ENCODE results near the gene TRANK1.

The TRANK1 gene

GRCh38 chr3:36813305-36813704, 131.5 kb downstream of the TRANK1 start:
- Histone ChIP-seq H4K20me1 (ENCODE audit: insufficient read depth) (no peaks in the 10 kb centered on the region), H3K4me1 (ENCODE audit: low read depth, poor library complexity, severe bottlenecking) (no peaks in the 10 kb centered on the region), H3K9ac (no peak overlapping the region), H3K27me3 (ENCODE audit: insufficient read depth, low read depth) (no peaks in the 10 kb centered on the region), H3K79me2 (ENCODE audit: insufficient read depth, low read depth) (no peaks in the 10 kb centered on the region), H3K27ac (no peak overlapping the region), H3K36me3 (ENCODE audit: insufficient read depth) (no peaks in the 10 kb centered on the region), H3K4me2 (no peak overlapping the region), H3K4me3 (IDR thresholded peaks at IDR 0.05; ENCODE audit: insufficient read depth, low read depth, low read length) (no peak overlapping the region), H2AFZ (ENCODE audit: low read depth) (no peak overlapping the region)
- TF ChIP-seq CTCF (conservative IDR thresholded peaks at IDR 0.05; ENCODE audit: low read depth, low read length) = no peak

- no peak overlapping the region for H3K9ac ChIP-seq
- no peak overlapping the region for H3K27ac ChIP-seq
- H3K36me3 ChIP-seq (ENCODE audit: insufficient read depth) = no peaks in the 10 kb centered on the region
- no peaks in the 10 kb centered on the region for H3K79me2 ChIP-seq (ENCODE audit: insufficient read depth, low read depth)
- no peaks in the 10 kb centered on the region for H4K20me1 ChIP-seq (ENCODE audit: insufficient read depth)
- no peaks in the 10 kb centered on the region for H3K27me3 ChIP-seq (ENCODE audit: insufficient read depth, low read depth)
- H3K4me1 ChIP-seq (ENCODE audit: low read depth, poor library complexity, severe bottlenecking) = no peaks in the 10 kb centered on the region
- no peak overlapping the region for H3K4me2 ChIP-seq
- TF ChIP-seq CTCF (conservative IDR thresholded peaks at IDR 0.05; ENCODE audit: low read depth, low read length) = no peak
- H3K4me3 ChIP-seq (IDR thresholded peaks at IDR 0.05; ENCODE audit: insufficient read depth, low read depth, low read length) = no peak overlapping the region
- no peak overlapping the region for H2AFZ ChIP-seq (ENCODE audit: low read depth)
Measured at GRCh38 chr3:36812240-36812639, 132.6 kb downstream of the TRANK1 start.

DNA sequence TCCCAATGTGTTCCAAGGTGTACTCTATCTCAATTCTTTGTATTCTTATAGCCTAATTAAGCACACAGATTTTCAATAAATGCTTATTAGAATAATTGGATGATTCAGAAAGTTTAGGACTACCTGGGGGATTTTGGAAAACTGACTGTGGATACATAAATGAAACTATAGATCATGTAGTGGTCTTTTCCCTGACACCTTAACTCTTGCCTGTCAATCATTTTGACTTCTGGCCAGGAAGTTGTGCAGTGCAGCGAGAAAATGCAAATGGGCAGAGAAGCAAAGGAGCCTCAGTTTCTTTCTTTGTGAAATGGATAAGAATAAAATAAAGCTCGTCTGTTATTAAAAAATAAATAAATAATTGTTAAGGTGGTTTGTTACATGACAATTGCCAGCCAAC, 133.1 kb downstream of the TRANK1 start:
- H4K20me1 ChIP-seq (ENCODE audit: insufficient read depth) = no peaks in the 10 kb centered on the region
- no peaks in the 10 kb centered on the region for H3K27me3 ChIP-seq (ENCODE audit: insufficient read depth, low read depth)
- no peak for TF ChIP-seq CTCF (conservative IDR thresholded peaks at IDR 0.05; ENCODE audit: low read depth, low read length)
- no peak overlapping the region for H3K4me3 ChIP-seq (IDR thresholded peaks at IDR 0.05; ENCODE audit: insufficient read depth, low read depth, low read length)
- no peaks in the 10 kb centered on the region for H3K4me1 ChIP-seq (ENCODE audit: low read depth, poor library complexity, severe bottlenecking)
- no peak overlapping the region for H3K27ac ChIP-seq
- H3K36me3 ChIP-seq (ENCODE audit: insufficient read depth) = no peaks in the 10 kb centered on the region
- H3K9ac ChIP-seq = no peak overlapping the region
- H3K4me2 ChIP-seq = no peak overlapping the region
- no peak overlapping the region for H2AFZ ChIP-seq (ENCODE audit: low read depth)
- no peaks in the 10 kb centered on the region for H3K79me2 ChIP-seq (ENCODE audit: insufficient read depth, low read depth)

DNA sequence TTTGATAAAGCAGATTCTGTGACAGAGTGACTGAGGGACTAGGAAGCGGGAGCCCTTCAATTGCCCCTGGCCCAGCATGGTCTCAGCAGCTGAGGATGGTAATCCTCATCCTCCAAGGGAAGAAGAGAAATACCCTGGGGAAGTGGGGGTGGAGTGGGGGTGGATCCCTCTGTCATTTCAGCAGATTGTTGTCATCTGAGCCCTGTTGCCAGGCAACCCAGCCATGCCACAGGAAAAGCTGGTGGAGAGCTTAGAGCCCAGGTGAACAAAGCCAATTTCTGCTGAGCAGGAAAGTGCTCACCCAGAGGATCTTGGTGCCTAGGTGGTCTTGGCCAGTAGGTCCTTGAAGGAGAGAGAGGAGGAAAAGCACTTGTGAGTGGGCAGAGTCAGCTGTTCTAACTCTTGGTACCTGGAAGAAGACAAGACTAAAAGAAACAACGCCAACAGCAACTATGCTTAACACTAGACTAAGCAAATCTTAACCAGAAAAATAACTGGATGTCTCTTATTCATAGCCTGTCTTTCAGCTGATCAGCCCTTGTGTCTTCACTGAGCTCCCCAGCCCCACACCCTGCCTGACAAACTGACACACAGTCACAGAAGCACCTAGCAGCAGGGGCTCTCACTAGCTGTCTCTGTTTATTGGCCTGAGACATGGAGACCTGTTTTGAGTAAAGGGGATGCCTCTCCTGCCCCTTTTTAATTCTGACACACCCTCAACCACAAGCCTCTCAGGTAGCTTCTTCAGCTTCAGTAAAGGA, 140.4 kb downstream of the TRANK1 start:
- Histone ChIP-seq H3K4me3 (IDR thresholded peaks at IDR 0.05; ENCODE audit: insufficient read depth, low read depth, low read length) (no peak overlapping the region), H3K36me3 (ENCODE audit: insufficient read depth) (no peaks in the 10 kb centered on the region), H3K79me2 (ENCODE audit: insufficient read depth, low read depth) (no peaks in the 10 kb centered on the region), H3K27me3 (ENCODE audit: insufficient read depth, low read depth) (no peaks in the 10 kb centered on the region), H3K4me2 (no peak overlapping the region), H2AFZ (ENCODE audit: low read depth) (no peak overlapping the region), H3K27ac (no peak overlapping the region), H4K20me1 (ENCODE audit: insufficient read depth) (no peaks in the 10 kb centered on the region), H3K4me1 (ENCODE audit: low read depth, poor library complexity, severe bottlenecking) (no peaks in the 10 kb centered on the region), H3K9ac (no peak overlapping the region)
- no peak for TF ChIP-seq CTCF (conservative IDR thresholded peaks at IDR 0.05; ENCODE audit: low read depth, low read length)

All from KMS-11 (cell line).